ENCODE data around the gene MB21D2. TPM values are rescaled to one million over a fixed set of nuclear protein-coding genes. Genes with fewer than 3 reads are reported as not detected.
"Not testable (repeated sequence)": the region's sequence is repeated elsewhere in the genome, so short reads cannot be mapped to it uniquely, and the experiment has no call there.

Gene MB21D2
- total RNA-seq, 1 experiment from 2014 or later = 17.8 TPM

GRCh38 chr3:192862408-192863090 lies 55.1 kb downstream of the MB21D2 start:
- no peak for DNase-seq (ENCODE audit: low read depth)

GRCh38 chr3:192861972-192862371 lies 55.7 kb downstream of the MB21D2 start:
- no peak for DNase-seq (ENCODE audit: low read depth)

DNA sequence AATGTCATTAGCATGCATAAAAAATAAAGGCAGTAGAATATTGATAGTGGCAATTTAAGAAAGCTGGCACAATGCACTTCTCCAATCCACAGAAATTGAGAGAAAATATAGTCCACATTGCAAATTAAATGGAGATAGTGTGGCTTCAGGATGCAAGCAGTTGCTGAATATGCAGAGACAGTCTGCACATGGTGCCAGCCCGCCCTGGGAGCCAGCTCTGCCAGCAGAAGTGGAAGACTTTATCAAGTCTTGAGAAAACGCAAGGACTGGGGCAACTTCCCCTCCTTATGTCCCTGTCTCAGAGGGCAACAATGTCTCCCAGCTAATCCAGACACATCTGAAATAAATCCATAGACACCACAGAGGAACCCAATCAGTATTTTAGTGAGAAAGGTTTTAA lies 57.2 kb downstream of the MB21D2 start:
- no peak for DNase-seq (ENCODE audit: low read depth)

DNA sequence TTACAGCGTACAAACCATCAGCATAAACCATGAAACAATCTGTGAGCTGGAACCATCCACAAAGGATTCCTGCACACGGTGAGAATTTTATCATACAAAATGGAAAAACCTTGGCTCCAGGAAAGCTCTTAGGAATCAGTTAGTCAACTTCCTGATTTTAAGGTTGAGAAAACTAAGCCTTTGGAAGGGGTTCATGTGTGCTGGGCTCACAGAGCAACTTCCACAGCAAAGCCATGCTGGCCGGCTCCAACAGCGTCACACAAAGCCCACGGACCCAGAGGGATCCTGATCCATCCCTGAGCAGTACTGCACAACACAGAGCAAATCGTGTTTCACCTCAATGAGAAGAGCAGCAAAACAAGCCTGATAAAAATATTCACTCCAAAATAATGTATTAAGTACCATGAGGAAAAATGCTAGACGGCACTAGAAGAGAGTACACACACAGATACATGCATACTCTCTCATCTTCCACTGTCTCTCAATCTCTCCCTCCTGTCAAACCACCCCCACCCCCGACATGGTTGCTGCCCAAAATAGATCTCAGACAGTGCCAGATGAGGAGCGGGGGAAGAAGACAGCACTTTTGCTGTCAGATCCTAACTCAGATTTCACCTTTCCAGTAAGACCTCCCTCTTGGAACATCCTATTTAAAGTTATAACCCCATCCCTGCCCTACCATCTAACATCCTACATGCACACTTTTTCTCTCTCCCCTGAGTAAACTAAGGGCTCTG lies 58.6 kb downstream of the MB21D2 start:
- DNase-seq (ENCODE audit: low read depth) = no peak

DNA sequence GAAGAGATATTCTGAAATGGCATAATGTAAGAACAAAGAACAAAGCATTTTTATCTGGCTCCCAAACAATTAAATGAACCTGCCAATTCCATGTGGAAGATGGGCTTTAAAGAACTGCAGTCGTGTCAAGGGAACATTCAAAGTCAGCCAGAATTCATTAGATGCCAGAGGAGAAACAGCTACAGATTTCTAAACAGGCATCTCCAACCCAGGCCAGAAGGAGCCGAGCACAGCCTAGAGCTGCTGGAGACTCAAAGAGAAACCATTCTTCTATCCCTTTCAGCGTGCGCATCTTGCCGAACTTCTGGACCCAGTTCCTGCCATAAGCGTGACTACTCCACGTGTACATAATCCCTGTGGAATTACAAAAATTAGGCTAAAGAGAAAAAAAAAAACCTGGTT lies 60.4 kb downstream of the MB21D2 start:
- no peak for DNase-seq (ENCODE audit: low read depth)

GRCh38 chr3:192855434-192855833 lies 62.2 kb downstream of the MB21D2 start:
- no peak for DNase-seq (ENCODE audit: low read depth)

GRCh38 chr3:192851821-192852372 lies 65.8 kb downstream of the MB21D2 start:
- DNase-seq (ENCODE audit: low read depth) = peak; percentile 96

DNA sequence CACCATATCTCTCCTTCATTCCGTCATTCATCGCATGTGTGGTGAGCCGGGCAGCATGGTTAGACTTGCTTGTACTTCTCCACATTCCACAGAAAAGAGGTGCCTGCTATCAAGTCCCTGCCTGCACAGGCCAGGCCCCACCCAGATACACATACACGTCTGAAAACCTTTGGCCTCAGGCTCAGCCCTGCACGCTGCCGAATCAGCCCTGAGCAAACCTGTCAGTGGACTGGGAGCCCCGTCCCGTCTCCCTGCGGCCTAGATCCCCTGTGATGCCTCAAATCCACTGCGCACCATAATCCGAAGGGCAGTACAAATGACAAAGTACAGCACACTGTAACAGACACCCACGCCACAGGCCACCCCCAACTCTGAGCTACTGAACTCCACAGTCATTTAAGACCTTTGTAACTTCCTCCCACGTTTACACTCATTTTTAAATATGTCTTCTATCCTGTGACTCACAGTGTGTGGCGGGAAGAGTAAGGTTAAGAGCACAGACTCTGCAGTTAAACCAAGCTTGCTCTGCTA lies 67.1 kb downstream of the MB21D2 start:
- DNase-seq (ENCODE audit: low read depth) = peak; percentile 74

DNA sequence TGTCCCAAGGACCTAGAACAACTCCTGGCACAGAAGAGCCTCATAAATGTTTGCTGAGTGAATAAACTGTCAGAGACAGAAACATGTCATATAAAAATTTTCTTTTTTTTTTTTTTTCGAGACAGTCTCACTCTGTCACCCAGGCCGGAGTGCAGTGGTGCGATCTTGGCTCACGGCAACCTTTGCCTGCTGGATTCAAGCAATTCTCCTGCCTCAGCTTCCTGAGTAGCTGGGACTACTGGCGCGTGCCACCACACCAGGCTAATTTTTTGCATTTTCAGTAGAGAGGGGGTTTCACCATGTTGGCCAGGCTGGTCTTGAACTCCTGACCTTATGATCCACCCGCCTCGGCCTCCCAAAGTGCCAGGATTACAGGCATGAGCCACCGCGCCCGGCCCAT lies 67.8 kb downstream of the MB21D2 start:
- DNase-seq (ENCODE audit: low read depth) = not testable (repeated sequence)

GRCh38 chr3:192848371-192849233 lies 69.1 kb downstream of the MB21D2 start:
- DNase-seq (ENCODE audit: low read depth) = no peak

DNA sequence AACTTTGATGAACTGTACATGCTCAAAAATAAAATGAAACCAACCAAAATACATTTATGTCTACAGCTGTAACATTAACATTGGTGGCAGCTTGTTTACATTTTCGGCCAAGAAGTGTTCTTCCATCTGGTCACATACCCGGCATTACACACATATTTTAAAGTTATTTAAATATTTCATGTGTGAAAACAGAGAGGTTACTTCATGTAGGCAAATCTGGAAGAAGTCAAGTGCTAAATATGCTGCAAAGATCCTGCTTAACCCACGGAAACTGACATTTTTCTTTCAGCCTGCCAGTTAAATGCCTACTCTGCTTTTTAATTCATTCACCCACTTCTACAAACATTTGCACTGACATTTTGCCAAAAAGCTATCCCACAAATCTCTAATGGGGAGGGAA lies 69.7 kb downstream of the MB21D2 start:
- no peak for DNase-seq (ENCODE audit: low read depth)

DNA sequence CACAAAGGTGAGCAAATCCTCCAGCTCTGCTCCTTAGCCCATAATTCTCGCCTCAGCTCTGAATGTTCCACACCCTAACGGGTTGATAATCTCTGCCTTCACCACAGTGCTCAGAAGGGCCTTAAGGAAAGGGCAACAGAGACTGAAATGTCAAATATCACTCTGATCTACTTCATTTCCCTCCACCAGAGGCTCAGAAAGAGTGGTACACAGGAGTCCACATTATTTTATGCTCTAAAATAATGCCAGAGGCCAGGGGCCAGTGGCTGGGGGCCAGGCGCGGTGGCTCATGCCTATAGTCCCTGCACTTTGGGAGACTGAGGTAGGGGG lies 72.2 kb downstream of the MB21D2 start:
- DNase-seq (ENCODE audit: low read depth) = no peak

DNA sequence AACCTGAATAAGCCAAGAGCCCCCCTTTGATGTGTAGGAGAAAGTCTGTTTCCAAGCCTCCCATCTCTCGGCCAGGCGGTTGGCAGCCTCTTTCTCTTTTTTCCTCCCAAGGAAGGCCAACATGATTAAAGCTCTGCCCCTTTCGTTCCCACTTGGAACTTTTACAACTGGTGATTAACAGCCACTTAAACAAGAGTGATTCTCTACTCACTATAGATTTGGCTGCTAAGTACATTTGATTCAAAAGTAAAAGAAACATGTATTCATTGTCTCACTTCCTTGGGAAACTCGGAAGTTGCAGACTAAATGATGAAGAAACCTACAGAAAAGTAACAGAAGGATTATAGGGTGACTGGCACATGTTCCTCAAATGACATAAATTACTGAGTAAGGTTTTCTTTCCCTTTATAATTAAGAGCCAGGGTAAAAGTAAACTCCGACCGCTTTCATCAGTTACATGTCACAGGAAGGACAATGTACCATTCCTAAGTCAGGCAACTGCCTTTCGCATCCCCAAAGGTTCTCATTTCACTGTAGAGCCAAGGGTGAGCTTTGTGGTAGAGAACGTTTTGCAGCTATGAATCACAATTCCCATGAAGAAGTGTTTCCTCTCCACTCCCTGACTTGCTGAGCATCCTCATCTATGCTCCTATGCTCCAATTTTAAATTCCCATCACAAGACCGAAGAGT lies 72.7 kb downstream of the MB21D2 start:
- DNase-seq (ENCODE audit: low read depth) = peak; percentile 50

DNA sequence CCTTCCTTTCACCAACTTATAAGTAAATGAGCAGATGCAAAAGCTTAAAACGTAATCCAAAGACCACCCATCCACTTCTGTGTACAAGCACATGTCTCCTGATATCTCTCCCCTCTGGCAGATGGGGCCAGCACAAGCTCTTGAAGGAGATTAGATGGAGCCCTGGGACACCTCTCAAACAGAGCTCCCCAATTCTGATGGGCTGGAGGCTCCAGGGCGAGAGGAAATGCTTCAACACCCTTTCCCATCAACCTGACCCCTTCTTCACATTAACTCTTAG lies 73.2 kb downstream of the MB21D2 start:
- DNase-seq (ENCODE audit: low read depth) = no peak

DNA sequence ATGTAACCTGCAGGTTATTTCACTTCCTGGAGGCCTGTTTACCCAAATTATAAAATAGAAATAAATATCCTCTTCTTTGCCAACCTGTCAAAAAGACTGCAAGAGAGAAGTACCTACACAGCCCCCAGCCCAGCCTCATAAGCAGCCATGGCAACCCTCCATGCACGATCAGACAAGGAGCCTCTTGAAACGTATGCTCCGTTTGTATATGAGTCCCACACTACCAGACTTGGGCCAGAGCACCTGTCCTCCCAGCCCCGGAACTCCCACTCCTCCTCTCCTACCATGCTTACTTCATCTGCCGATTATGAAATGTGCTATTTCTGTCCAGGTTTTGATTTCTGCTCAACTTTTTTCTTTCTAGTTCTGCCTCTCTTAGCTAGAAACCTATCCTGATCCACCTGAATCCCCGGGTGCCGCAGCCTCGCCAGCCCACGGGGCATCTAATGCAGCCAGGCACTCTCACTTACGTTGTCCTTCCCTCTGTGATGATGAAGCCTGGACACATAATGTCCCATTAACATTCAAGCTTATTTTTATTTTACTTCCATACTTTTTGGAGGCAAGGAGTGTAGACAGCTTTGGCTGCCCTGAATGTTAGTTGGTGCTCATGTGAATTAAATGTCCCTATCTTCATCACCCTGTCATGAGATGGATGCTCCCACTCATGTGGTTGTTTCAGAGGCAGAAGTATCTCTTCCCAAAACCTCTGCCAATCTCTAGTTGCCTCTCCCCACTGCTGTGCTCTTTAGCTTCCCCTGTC lies 73.8 kb downstream of the MB21D2 start:
- DNase-seq (ENCODE audit: low read depth) = no peak

DNA sequence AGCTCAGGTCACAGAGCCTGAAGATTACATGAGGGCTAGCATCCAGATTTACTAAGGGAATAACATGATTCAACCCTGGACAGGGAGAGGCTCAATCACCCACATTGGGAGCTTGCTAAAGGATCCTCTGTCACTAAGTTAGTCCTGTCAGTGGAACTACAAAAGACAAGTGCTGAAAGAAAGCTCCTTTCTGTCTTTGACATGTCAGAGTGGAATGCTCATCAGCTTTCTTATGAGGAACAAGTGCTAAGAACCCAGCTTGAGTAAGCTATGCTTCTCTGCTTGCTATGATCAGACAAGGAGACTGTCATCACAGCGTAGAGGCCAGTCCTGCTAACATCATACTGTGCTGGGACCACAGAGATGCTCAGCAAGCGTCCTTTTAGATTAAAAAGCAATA lies 74.5 kb downstream of the MB21D2 start:
- DNase-seq (ENCODE audit: low read depth) = no peak

DNA sequence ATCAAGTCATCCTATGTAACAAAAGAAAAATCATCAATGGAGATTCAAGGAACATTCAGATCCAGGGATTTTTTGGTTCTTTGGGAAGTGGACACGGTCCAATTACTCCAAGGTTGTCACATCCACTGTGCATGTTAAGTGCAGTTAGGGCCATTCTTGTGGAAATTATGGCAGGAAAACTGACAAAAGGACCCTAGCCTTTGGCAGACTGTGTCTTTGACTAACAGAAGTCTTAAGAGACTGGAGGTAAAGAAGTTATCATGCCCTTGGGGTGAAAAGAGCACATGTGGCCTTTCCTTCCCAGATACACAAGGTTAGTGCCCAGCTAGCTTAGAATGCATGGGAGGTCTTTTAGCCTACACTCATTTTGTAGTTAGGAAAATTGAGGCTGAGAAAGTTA lies 74.9 kb downstream of the MB21D2 start:
- no peak for DNase-seq (ENCODE audit: low read depth)

DNA sequence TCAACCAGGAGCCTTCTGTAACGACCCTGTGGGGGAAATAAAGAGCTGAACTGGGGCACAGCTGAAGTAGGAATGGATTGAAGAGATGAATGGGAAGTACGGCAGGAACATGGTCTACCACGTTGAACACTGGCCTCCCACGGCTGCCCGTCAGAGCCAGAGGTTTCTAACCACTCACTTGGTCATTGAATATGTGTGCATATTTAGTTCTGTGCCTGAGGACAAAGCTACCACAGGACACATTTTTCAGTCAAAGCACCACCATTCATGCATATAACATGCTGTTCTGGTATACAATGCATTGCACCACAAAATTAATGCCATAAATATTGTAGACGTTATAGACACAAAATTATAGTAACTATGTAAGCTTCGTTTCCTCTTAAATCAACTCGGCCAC lies 75.5 kb downstream of the MB21D2 start:
- no peak for DNase-seq (ENCODE audit: low read depth)

DNA sequence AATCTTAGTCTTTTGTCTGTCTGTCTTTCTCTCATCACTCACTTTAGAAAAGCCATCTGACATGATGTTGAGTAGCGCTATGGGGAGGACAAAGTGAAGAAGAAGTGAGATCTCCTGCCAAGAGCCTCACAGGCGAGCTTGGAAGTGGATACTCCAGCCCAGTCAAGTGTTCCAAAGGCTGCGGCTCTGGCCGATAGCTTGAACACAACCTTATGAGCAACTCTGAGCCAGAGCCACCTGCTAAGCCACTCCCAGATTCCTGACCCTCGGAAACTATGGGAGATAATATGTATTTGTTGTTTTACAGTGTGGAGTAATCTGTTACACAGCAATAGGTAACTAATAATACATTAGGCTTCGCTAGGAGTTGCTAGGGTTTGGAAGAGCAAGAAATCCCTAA lies 76.2 kb downstream of the MB21D2 start:
- DNase-seq (ENCODE audit: low read depth) = no peak

GRCh38 chr3:192840143-192840836 lies 77.4 kb downstream of the MB21D2 start:
- DNase-seq (ENCODE audit: low read depth) = no peak

Data from HT1080 (cell line).